Vagina (tissue), 2 donors: ENCODE results near the gene PTPN4. TPM values are rescaled to one million over a fixed set of nuclear protein-coding genes. Genes with fewer than 3 reads are reported as not detected.
"Not testable (repeated sequence)": the region's sequence is repeated elsewhere in the genome, so short reads cannot be mapped to it uniquely, and the experiment has no call there.

Experiments used
- DNase-seq, 2 donors: peaks; one replicate each; pipeline ENCODE4 v3.0.0-alpha.2; 2017; ENCODE audit errors: extremely low spot score in 2 of 2
- H3K27ac ChIP-seq: fragments of 200-600 bp; sonication (generic); one replicate; pipeline ENCODE4 v1.5.1; 2019
- H3K27me3 ChIP-seq: fragments of 200-600 bp; sonication (generic); one replicate; pipeline ENCODE4 v1.5.1; 2019
- H3K36me3 ChIP-seq, 2 donors: fragments of 200-600 bp; sonication (generic); one replicate each; pipeline ENCODE4 v1.5.1; 2017 to 2019
- H3K4me1 ChIP-seq: fragments of 200-600 bp; sonication (generic); one replicate; pipeline ENCODE4 v1.5.1; 2019
- H3K4me3 ChIP-seq, 2 donors: fragments of 200-600 bp; sonication (generic); 1 replicate in 1 of 2; 2 replicates in 1 of 2; pipeline ENCODE4 v1.5.1; 2016 to 2019
- H3K9me3 ChIP-seq: fragments of 200-600 bp; sonication (generic); one replicate; pipeline ENCODE4 v1.5.1; 2019
- CTCF ChIP-seq, 3 experiments: fragments of 450-650 bp in 2 of 3; fragments of 200-600 bp in 1 of 3; sonication (generic) in 1 of 3; IDR thresholded peaks; one replicate each; pipeline ENCODE4 v1.5.1; 2017 to 2019; ENCODE audit warnings: antibody characterized with exemption in 3 of 3, mild to moderate bottlenecking in 2 of 3, moderate library complexity in 2 of 3
- POLR2A ChIP-seq, 2 donors: fragments of 450-650 bp; IDR thresholded peaks; one replicate each; pipeline ENCODE4 v1.6.1; 2017; ENCODE audit warnings: antibody characterized with exemption in 2 of 2, mild to moderate bottlenecking in 2 of 2, moderate library complexity in 2 of 2
- POLR2AphosphoS5 ChIP-seq, 2 donors: sonication (generic); formaldehyde crosslinking; IDR thresholded peaks; one replicate each; pipeline ENCODE4 v1.9.0; 2017; ENCODE audit warnings: antibody characterized with exemption in 2 of 2, mild to moderate bottlenecking in 2 of 2, low read depth in 1 of 2; ENCODE audit not compliant: insufficient read depth in 1 of 2
- intact Hi-C: fragments of 100-400 bp; cut with DNase I; formaldehyde crosslinking; loops from one replicate; pipeline ENCODE4 v1.15.1; 2023
- total RNA-seq: library from RNA; depleted of rRNA; stranded (reverse); fragments of >200 nt; gene quantifications from one replicate; pipeline ENCODE4 v1.2.3, GENCODE V29; 2016

PTPN4 gene
- total RNA-seq, 1 donor from 2014 or later: 31.7 TPM

- no peaks in the 10 kb centered on the region for H3K36me3 ChIP-seq
- no peaks in the 10 kb centered on the region for H3K27me3 ChIP-seq
- no peaks in the 10 kb centered on the region for H3K4me1 ChIP-seq
- DNase-seq: no peak
- intact Hi-C loops: no loop called here
- no peaks in the 10 kb centered on the region for H3K9me3 ChIP-seq
- H3K27ac ChIP-seq: no peak overlapping the region
- H3K4me3 ChIP-seq: no peak overlapping the region
- TF ChIP-seq POLR2AphosphoS5 (IDR thresholded peaks at IDR 0.05; ENCODE audit: insufficient read depth in 1 of 2, low read depth in 1 of 2): no peak
- TF ChIP-seq CTCF (IDR thresholded peaks at IDR 0.05): no peak
- TF ChIP-seq POLR2A (IDR thresholded peaks at IDR 0.05): no peak
Measured at GRCh38 chr2:120020554-120020953, 260.8 kb downstream of the PTPN4 start.

GRCh38 chr2:120022505-120022904 is 262.8 kb downstream of the PTPN4 start:
- H3K27me3 ChIP-seq, intact Hi-C loops: not testable (repeated sequence)

GRCh38 chr2:120026890-120027289 is 267.2 kb downstream of the PTPN4 start:
- Histone ChIP-seq H3K27me3 (no peaks in the 10 kb centered on the region), H3K27ac (no peak overlapping the region), H3K4me3 (no peak overlapping the region), H3K9me3 (no peaks in the 10 kb centered on the region), H3K36me3 (no peaks in the 10 kb centered on the region), H3K4me1 (no peaks in the 10 kb centered on the region)
- TF ChIP-seq POLR2A (IDR thresholded peaks at IDR 0.05) (no peak), POLR2AphosphoS5 (IDR thresholded peaks at IDR 0.05; ENCODE audit: insufficient read depth in 1 of 2, low read depth in 1 of 2) (no peak), CTCF (IDR thresholded peaks at IDR 0.05) (no peak)
- intact Hi-C loops: no loop called here
- no peak for DNase-seq

More at GRCh38 chr2:120022505-120022904, 262.8 kb downstream of the PTPN4 start:
- H3K27ac ChIP-seq, H3K4me3 ChIP-seq, H3K9me3 ChIP-seq, H3K36me3 ChIP-seq, DNase-seq, H3K4me1 ChIP-seq: not testable (repeated sequence)

GRCh38 chr2:120028795-120029194 is 269.1 kb downstream of the PTPN4 start:
- intact Hi-C loops: no loop called here
- Histone ChIP-seq H3K4me3 (no peak overlapping the region), H3K4me1 (no peaks in the 10 kb centered on the region), H3K27me3 (no peaks in the 10 kb centered on the region), H3K36me3 (no peaks in the 10 kb centered on the region), H3K9me3 (no peaks in the 10 kb centered on the region), H3K27ac (no peak overlapping the region)
- DNase-seq: no peak
- TF ChIP-seq POLR2A (IDR thresholded peaks at IDR 0.05): no peak
- no peak for TF ChIP-seq POLR2AphosphoS5 (IDR thresholded peaks at IDR 0.05; ENCODE audit: insufficient read depth in 1 of 2, low read depth in 1 of 2)
- no peak for TF ChIP-seq CTCF (IDR thresholded peaks at IDR 0.05)

GRCh38 chr2:120029672-120030640 is 270.2 kb downstream of the PTPN4 start:
- no peak for DNase-seq
- no peak overlapping the region for H3K27ac ChIP-seq
- H3K9me3 ChIP-seq: no peaks in the 10 kb centered on the region
- H3K36me3 ChIP-seq: no peaks in the 10 kb centered on the region
- no peak overlapping the region for H3K4me3 ChIP-seq
- intact Hi-C loops: no loop called here
- TF ChIP-seq CTCF (IDR thresholded peaks at IDR 0.05): no peak
- TF ChIP-seq POLR2A (IDR thresholded peaks at IDR 0.05): no peak
- no peak for TF ChIP-seq POLR2AphosphoS5 (IDR thresholded peaks at IDR 0.05; ENCODE audit: insufficient read depth in 1 of 2, low read depth in 1 of 2)
- no peaks in the 10 kb centered on the region for H3K27me3 ChIP-seq
- no peaks in the 10 kb centered on the region for H3K4me1 ChIP-seq
